ENCODE measurements around the gene RAB29.
"Not testable (repeated sequence)": the region's sequence is repeated elsewhere in the genome, so short reads cannot be mapped to it uniquely, and the experiment has no call there.

RAB29 gene, protein sequence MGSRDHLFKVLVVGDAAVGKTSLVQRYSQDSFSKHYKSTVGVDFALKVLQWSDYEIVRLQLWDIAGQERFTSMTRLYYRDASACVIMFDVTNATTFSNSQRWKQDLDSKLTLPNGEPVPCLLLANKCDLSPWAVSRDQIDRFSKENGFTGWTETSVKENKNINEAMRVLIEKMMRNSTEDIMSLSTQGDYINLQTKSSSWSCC

DNA sequence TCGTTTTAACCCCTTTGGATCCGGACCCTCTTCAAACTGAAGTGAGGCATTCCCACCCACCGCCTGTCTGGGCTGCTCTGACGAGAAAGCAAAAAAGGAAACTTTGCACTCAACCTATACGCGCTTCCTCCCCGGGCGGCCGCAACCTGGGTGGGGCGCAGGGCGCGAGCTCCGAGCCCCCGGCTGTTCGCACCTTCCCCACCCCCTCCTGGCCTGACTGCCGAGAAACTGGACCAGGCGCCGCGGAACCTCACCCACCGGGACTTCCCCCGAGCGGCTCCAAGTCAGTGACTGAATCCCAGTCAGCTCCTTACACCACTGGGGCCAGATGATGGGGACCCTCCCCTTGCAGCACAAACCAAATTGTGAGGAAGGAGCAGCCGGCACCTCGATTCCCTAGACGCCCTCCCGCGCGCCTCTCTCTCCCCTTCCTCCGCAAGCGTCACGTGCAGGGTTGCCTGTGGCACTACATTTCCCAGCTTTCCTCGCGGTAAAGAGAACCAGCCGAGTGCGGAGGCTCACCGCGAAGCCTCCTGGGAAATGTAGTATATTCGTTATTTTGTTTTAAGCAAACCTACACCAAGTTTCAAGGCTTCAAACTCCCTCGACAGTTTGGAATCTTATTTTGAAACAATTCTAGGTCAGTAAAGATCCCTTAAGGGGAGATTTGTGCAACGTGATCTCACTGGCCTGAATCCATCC, at the start of gene RAB29:
RAB29 (minus strand) TSS at position 468 of the 702 bp plus-strand sequence. CDS start 526 bp downstream, outside the sequence.
- peak; percentile 20 to 60 for DNase-seq

DNA sequence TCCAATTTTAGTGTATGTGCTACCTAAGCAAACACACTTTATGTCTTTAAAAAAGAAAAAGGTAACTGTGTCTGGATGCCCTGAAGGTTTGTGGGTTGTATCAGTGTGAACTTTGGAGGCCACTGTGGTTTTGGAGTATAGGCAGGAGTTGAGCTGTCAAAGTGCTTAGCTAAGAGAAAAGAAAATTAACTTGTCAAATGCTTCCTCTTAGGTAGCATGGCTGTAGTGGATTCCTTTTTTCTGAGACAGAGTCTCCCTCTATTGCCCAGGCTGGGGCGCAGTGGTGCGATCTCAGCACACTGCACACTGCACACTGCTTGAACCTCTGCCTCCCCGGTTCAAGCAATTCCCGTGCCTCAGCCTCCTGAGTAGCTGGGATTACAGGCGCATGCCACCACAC, 48.9 kb upstream of the RAB29 start:
- no peak for DNase-seq

DNA sequence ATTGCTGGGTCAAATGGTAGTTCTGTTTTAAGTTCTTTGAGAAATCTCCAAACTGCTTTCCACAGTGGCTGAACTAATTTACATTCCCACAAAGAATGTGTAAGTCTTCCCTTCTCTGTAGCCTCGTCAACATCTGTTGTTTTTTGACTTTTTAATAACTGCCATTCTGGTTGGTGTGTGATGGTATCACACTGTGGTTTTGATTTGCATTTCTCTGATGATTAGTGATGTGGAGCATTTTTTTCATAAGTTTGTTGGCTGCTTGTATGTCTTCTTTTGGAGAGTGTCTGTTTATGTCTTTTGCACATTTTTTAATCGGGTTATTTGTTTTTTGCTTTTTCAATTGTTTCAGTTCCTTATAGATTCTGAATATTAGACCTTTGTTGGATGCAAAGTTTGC, 48.0 kb upstream of the RAB29 start:
- not testable (repeated sequence) for DNase-seq

DNA sequence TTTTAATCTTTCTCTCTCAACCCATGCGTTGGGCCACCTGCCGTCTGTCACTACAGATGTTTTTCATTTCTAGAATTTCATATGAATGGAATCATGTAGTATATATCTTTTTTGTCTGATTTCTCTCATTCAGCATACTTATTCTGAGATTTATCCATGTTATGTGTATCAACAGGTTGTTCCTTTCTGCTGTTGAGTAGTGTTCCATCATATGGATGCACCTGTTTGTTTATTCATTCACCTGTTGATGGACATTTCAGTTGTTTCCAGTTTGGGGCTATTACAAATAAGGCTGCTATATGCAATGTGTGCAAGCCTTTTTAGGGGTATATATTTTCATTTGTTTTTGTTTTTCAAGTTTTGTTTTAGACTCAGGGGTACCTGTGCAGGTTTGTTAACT, 47.1 kb upstream of the RAB29 start:
- DNase-seq, result no peak

DNA sequence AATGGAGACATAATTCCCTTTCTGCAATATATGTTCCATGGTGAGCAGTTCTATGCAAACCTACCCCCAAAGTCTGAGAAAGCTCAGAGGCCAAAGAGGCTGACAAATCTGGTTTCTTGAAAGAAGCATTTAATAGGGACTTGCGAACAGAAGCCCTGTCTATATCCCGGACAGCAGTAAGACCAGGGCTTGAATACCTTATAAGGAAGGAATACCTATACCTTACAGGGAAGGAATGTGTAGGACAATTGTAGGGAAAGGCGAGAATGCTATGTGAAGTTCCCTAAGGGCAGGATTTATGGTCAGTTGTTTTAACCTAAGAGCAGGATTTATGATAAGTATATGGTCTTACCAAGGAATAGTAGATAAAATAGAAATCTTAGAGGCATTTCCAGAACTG, 42.7 kb upstream of the RAB29 start:
- no peak for DNase-seq

DNA sequence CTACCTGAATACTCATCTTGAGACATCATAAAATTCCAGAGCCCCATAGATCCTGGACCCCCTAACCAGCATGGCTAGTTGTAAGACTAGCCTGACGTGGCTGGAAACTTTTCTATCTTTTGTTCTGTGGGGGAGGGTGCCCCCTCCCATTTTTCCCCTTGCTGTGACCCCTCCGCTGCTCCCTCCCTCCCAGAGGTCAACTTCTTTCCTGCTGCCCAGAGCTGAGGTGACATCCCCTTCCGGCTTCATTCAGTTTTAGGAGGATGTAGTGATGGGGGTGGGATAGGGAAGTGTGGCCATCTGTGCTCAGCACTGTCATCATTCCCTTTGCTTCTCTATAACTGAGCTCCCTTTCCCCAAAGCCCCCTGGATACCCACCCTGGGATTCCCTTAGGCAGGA, 42.1 kb upstream of the RAB29 start:
- DNase-seq, result no peak

DNA sequence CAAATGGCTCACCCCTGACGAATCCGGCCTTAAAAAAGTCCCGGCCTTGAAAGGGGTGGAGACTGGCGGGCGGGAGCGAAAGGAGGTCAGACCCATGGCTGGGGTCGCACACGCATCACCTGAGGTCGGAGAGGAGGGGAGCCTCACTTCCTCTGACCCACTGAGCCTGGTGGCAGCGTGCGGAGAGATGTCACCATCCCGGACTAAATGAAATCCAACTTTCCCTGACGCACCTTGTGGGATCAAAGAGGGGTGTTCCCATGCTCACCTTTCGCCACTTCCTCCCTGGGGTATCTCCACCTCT, 38.4 kb upstream of the RAB29 start:
- DNase-seq, result peak in 1 of 2 experiments; percentile 31

DNA sequence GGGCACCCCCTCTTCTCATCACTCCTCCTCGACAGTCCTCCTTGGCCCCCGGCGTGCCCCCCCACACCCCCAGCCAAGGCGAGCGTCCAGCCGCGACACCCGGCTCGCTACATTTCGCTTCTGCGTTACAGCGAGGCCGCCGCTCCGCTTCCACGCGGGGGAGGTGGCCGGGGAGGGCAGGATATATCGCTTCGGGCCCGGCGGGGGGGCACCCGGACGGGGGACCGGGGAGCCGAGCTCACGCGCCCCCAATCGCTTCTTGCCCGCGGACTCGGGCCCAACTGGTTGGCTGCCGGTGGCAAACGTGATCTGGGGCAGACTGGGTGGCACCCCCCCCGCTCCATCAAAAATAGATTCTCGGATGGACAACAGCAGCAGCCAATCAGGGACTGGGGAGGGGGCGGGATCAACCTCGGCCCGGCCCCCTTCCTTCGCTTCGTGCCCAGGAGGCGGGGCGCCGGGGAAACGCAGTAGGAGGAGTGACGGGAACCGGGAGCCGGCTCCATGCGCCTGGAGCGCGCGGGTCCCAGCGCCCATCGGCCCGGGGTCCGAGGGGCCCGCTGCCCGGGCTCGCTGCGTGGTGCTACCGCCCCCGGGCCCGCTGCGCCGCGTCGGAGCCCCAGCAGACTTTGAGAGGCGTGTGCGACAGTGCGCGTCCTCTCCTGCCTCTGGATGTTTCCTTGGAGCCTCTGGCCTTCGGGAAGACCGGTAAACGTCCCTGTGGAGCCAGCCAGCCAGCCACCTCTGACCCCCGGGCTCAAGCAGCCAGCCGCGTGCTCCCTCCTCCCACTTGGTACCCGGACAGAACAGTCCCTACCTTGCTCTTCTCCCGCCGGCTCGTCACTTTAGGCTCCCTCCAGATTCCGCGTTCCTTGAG, 37.8 kb upstream of the RAB29 start, which contains the start of gene SLC41A1:
SLC41A1 (minus strand) TSS at position 321 of the 877 bp plus-strand sequence. CDS start 2,757 bp downstream, outside the sequence.
- DNase-seq, result peak; percentile 81 to 82

DNA sequence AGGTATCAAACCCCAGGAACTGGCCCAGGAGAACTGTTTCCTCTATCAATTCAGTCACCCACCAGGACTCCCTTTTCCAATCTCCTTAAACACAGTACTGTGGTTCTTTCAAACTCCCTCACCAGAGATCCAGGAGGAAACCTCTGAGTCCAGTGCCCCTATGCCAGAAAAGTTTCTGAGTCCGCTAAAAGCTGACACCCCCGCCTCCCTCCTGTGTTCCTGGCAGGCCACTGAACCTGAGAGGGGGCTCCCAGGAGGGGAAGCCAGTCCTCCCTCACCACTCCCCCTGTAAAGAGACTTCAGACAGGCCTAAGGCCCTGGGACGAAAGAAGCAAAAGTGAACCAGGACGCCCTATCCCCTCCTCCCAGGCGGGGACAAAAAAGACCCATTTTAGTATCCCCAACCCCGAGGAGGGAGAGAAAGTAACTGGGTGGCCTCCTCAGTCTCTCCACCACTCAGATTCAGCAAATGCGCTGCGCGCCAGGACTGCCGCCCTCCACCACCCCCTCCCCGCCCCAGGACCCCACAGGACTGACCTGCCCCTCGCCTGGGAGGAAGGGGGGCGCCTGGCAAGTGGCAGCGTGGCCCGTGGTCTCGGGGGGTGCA, 37.1 kb upstream of the RAB29 start:
- peak in 1 of 2 experiments; percentile 1 for DNase-seq

DNA sequence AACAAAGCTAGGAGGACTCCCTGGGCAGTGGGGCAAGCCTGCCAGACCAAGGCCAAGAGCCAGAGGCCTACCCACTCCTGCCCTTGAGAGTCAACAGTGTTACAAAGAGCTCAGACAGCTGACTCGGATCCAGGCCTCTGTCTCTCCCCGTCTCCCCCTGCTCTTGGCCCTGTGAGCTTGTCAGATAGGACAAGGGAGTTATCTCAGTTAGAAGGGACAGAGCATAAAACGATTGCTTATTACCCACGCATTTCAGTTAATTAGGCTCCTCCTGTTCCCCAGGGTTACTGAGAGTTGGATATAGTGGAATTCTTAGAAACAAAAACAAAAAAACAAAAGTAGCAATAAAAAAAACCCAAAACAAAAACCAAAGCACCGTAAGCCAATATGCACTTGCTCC, 36.4 kb upstream of the RAB29 start:
- no peak for DNase-seq

DNA sequence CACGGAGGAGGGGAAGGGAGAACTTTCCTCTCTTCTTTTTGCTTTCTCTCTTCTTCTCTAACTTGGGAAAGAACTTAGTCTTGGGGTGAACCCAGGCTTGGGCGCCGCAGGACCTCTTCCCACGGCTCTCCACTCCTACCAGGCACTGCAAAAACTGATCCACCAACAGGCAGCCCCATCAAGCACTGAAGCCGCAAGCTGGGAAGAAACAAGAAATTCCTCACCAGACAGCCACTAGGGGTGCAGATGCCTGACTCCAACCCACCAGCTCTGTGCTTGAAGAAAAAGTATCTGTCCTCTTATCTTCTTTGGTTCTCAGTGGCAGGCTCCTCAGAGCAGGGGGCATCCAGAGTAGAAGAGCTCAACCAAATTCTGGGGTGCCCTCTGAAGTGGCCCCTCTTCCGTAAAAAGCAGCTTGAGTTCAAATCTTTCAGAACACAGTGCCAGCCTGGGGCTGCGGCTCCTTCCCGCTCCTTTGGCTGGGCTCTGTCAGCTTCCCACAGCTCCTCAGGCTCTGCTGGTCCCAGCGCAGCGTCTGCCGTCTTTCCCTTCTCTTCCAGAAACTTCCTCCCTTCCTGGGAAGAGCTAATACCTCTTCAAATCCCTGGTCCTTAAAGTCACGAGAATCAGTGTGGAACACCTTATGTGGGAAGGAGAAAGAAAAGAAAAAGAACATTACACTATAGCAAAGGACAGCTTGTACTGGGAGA, 35.3 kb upstream of the RAB29 start:
- peak in 1 of 2 experiments; percentile 5 for DNase-seq

DNA sequence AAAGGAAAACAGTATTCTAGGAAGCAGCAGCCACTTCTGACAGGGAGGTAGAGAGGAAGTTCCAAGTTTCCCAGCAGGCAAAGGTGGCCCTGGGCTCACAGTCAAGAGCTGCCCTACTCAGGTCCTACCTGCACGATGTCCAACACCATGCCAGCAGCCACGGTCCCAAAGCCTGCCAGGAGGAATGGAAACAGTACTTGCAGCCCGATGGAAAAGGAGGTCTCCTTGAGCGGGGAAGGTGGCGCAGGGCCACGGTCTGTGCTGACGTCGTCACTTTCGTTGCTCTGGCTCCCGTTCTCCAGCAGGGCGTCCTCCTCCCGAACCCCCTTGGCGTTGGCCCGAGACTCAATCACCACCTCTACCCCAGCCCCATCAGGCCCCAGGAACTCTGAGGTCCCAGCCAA, 34.7 kb upstream of the RAB29 start:
- DNase-seq, result no peak

DNA sequence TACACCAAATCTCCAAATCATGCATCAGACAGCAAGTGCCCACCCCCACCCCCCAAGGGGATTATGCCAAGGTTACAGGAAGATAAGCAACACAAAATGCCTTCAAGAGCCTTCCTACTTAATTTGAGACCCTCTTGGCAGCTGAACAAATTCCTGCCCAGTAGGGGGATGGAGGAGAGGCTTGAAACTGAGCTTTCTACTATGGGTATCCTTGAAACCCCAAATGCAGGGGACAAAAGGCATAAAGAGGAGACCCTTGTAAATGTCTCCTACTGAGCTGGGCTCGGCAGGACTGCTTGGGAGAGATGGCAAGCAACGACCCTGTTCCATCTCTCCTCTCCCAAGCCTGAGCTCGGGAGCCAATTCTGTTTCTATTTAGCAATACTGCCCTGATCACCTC, 34.2 kb upstream of the RAB29 start:
- no peak for DNase-seq

DNA sequence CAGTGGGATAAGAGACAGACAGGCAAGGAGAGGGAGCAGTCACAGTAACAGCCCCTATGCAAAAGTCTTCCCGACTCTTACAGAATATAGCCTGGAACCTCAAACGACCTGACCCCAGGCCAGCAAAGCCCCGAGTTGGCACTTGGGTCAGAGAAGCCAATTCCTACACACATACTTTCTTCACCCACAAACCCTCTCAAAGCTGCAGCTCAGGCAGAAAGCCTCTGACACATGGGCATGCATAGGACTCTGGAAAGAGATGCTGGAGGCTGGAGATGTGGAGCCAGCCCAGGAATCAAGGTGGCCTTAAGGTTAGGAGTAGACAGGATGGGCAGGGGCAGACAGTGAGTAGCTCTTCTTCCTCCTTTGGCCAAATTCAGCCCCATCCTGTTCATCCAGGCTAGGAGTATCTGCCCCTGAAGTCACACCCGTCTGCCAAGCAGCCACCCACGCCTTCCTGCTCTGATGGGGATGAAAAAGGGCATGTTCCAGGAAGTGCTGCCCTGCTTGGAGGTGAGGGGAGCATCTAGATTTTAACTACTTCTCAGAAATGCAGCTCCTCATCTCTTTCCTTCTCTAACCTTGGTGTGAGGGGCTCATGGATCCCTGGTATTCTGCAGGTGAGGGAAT, 29.9 kb upstream of the RAB29 start:
- DNase-seq, result no peak

DNA sequence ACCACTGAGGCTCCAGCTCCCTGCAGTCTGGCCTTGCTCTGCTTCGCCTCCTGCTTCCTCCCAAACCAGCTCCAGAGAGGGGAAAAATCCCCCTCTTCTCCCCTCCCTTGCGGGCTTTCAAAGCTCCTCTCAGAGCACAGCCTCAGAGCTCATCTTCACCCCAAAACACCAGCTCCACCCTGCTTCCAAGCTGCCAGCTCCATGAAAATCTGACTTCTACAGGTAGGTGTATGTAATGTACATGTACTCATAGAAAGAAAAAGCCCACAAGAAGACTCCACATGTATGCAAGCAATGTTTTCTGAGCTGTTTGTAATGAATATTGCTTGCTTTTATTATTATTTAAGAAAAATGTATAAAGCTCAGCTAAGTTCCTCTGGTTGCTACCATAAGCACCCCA, 29.3 kb upstream of the RAB29 start:
- DNase-seq, result no peak

DNA sequence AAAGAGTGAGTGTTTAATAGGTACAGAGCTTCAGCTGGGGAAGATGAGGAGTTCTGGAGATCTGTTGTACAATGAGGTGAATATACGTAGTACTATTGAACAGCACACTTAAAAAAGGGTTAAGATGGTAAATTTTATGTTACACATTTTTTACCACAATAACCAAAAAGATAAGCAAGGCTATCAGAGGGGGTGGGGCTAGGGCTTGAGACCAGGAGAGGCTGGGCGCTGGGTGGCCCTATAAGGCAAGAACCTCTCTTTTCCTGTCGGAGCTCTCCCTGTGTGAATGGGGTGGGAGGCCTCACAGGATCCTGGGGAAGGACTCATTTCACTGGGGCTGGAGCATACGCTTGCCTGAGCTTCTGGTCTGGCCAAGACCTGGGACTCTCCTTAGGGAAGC, 28.7 kb upstream of the RAB29 start:
- no peak for DNase-seq

DNA sequence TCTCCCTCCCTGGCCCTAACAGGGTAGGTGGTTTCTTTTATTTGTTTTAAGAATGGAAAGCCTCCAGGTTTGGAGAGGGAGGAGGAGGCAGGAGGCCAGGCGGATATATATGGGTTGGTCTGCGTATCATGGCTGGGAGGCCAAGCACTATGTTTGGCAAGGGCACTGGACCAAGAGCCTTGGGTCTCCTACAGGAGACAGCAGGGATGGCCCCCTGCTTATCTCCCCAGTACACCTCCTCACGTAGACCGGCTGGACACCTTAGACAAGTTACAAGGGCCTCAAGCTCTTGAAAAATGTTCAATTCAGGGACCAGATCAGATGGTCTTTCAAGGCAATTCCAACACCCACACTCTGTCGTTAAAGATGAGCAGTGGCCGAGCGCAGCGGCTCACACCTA, 26.8 kb upstream of the RAB29 start:
- DNase-seq, result no peak

DNA sequence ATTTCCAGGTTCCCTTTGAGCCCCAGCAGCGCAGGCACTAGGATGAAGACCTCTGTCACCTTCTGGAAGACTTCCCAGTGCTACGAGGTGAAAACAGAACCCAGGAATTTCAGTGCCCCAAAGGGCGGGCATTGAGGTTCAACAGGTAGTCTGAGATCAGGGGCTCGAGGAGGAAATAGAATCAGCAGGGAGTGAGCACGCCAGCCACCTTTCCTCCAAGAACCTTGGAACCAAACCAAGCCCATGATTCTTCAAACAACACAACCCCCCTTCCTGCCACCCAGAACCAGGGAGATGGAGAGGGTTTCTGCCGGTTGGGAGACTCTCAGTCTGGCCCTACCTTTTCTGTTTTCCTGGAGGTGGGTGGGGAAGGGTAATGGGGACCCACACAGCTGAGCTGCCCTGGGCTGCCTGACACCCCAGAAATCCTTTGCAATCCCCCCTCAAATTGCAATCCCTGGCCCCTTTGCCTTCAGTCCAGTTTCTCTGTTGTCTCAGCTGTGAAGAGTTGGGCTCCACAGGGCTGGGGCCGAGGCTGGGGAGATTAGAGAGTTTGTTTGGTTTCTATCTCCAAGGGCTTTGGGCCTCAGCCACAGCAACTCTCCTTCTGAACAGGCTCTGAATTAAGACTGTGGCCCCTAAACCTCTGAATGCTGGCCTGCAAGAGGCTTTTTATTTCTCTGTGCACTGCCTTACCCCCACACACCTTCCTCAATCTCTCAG, 25.9 kb upstream of the RAB29 start:
- no peak for DNase-seq

DNA sequence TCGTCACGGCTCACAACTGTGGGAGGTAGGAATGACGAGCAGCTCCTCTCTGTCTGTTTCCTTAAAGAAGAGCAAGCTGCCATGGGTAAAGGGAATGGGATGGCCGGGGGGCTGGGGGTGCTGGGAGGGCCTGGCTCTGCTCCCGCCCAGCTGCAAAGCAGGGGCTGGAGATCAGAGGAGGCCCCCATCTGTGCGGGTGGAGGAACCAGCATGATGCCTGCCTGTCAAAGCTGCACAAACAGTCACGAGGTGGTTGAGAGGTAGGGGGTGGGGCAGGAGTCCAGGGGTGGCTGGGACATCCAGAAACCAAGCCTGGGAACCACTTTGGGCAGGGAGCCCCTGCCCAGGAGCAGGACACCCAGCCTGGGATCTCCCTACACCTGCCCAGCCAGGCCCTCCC, 25.1 kb upstream of the RAB29 start:
- DNase-seq, result no peak

DNA sequence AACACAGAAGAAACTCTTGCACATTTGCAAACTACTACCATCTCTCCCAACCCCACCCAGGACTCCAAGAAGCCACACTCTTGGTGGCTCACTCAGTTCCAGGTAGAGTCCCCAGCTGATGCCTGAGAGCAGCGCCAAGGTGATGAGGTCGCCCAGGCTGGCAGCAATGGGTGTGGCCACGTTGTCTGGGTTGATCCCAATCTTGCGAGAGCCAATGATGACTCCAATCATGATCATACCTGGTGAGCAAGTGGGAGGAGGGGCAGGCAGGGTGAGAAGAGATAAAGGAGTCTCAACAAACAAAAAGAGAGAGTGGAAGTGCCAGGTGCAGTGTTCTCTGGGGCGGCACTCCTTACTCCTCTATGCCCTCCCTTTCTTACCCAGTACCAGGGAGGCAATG, 23.3 kb upstream of the RAB29 start:
- DNase-seq, result no peak

DNA sequence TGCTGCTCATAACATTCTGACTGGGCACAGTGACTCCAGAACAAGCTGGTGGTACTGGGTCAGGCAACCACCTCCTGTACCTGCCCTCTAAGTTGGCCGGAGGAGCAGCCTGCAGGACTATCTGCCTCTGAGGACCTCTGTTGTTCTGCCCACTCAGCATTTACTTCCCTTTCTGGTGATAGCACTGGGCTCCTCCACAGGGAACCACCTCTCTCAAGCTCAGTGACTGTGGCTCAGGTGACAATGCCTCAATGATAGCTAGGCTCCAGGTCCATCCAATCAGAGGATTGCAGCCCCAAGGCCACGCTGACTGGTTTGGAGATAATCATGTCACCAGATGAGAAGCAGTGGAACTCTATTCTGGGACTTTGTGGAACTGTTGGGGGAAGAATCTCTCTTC, 21.9 kb upstream of the RAB29 start:
- DNase-seq, result no peak

Measured in SW 1271 (cell line).